Liver (tissue), 3 donors: ENCODE data around the gene SGPP2.

ENCODE experiments used
- CTCF ChIP-seq: fragments of 150-350 bp; IDR thresholded peaks from 2 replicates; pipeline ENCODE4 v1.5.1; 2017; ENCODE audit warnings: improper control_type of control experiment, low read depth, low read length; ENCODE audit not compliant: missing input control
- EGR1 ChIP-seq, 2 donors: IDR thresholded peaks; 2 replicates each; pipeline ENCODE4 v1.6.1; 2016 to 2018; ENCODE audit warnings: antibody characterized with exemption in 2 of 2, low read depth in 2 of 2
- HNF4A ChIP-seq, 2 donors: conservative IDR thresholded peaks; 2 replicates each; pipeline ENCODE4 v1.6.1; 2016; ENCODE audit warnings: antibody characterized with exemption in 2 of 2, mild to moderate bottlenecking in 2 of 2
- NR2F2 ChIP-seq: IDR thresholded peaks from 2 replicates; pipeline ENCODE4 v1.6.1; 2016; ENCODE audit warnings: antibody characterized with exemption
- TAF1 ChIP-seq: conservative IDR thresholded peaks from 2 replicates; pipeline ENCODE4 v1.6.1; 2016; ENCODE audit warnings: antibody characterized with exemption, mild to moderate bottlenecking
- YY1 ChIP-seq: IDR thresholded peaks from 2 replicates; pipeline ENCODE4 v1.6.1; 2016; ENCODE audit warnings: antibody characterized with exemption, mild to moderate bottlenecking
- ZBTB33 ChIP-seq: IDR thresholded peaks from 2 replicates; pipeline ENCODE4 v1.6.1; 2016; ENCODE audit warnings: antibody characterized with exemption
- TF ChIP-seq, protein P1 (sequence below): IDR thresholded peaks from 2 replicates; pipeline ENCODE4 v1.6.1; 2016; ENCODE audit warnings: antibody characterized with exemption
- TF ChIP-seq, protein P2 (sequence below): IDR thresholded peaks from 2 replicates; pipeline ENCODE4 v1.6.1; 2016; ENCODE audit warnings: antibody characterized with exemption, mild to moderate bottlenecking
- TF ChIP-seq, protein P3 (sequence below): IDR thresholded peaks from 2 replicates; pipeline ENCODE4 v1.6.1; 2016; ENCODE audit warnings: antibody characterized with exemption
- donor health status: healthy.
- donor health status: healthy.

DNA sequence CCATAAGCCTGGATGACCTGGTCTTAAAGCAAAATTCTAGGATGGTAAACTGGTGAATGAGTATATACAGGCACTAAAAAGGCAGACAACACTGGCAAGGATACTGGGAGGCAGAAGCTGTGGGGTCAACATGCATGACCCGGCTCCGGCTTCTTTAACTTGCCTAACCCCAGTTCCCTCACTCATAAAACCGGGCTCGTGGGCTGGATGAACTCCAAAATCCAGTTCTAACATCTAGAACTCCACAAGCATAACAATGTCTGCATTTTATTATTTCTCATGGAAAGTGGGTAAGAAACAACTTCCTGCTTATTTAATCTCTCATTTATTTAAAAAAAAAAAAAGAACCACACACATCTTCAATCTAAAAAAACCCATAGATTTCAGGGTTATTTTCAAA is 174.3 kb downstream of the SGPP2 start:
- no peak for TF ChIP-seq EGR1 (IDR thresholded peaks at IDR 0.05; ENCODE audit: low read depth in 2 of 2)
- TF ChIP-seq CTCF = no peak
- no peak for TF ChIP-seq HNF4A (conservative IDR thresholded peaks at IDR 0.05)
- no peak for TF ChIP-seq TAF1
- TF ChIP-seq, protein P1, sequence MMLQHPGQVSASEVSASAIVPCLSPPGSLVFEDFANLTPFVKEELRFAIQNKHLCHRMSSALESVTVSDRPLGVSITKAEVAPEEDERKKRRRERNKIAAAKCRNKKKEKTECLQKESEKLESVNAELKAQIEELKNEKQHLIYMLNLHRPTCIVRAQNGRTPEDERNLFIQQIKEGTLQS = no peak
- TF ChIP-seq, protein P2, sequence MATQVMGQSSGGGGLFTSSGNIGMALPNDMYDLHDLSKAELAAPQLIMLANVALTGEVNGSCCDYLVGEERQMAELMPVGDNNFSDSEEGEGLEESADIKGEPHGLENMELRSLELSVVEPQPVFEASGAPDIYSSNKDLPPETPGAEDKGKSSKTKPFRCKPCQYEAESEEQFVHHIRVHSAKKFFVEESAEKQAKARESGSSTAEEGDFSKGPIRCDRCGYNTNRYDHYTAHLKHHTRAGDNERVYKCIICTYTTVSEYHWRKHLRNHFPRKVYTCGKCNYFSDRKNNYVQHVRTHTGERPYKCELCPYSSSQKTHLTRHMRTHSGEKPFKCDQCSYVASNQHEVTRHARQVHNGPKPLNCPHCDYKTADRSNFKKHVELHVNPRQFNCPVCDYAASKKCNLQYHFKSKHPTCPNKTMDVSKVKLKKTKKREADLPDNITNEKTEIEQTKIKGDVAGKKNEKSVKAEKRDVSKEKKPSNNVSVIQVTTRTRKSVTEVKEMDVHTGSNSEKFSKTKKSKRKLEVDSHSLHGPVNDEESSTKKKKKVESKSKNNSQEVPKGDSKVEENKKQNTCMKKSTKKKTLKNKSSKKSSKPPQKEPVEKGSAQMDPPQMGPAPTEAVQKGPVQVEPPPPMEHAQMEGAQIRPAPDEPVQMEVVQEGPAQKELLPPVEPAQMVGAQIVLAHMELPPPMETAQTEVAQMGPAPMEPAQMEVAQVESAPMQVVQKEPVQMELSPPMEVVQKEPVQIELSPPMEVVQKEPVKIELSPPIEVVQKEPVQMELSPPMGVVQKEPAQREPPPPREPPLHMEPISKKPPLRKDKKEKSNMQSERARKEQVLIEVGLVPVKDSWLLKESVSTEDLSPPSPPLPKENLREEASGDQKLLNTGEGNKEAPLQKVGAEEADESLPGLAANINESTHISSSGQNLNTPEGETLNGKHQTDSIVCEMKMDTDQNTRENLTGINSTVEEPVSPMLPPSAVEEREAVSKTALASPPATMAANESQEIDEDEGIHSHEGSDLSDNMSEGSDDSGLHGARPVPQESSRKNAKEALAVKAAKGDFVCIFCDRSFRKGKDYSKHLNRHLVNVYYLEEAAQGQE = no peak
- TF ChIP-seq YY1 = no peak
- TF ChIP-seq, protein P3, sequence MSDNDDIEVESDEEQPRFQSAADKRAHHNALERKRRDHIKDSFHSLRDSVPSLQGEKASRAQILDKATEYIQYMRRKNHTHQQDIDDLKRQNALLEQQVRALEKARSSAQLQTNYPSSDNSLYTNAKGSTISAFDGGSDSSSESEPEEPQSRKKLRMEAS = no peak
- no peak for TF ChIP-seq NR2F2
- TF ChIP-seq ZBTB33 = no peak
